ENCODE data around the gene GPR78.

GRCh38 chr4:8595237-8596087, 15.3 kb downstream of the GPR78 start:
- TF ChIP-seq MAX (IDR thresholded peaks at IDR 0.05) (no peak), RAD21 (IDR thresholded peaks at IDR 0.05 in 1 of 2, conservative IDR thresholded peaks at IDR 0.05 in 1 of 2; ENCODE audit: low read depth in 2 of 2, low read length in 2 of 2) (no peak), ATF2 (IDR thresholded peaks at IDR 0.05; ENCODE audit: low read length) (no peak)

Data from H1 (cell line).